MM.1S (cell line): ENCODE data around the gene MMS19.

Source experiments
- DNase-seq: peaks from one replicate; pipeline ENCODE4 v3.0.0-alpha.2; 2015
- H2AFZ ChIP-seq: fragments of 300-600 bp; sonication (generic); 2 replicates; pipeline ENCODE4 v1.6.0; 2016; ENCODE audit warnings: antibody characterized with exemption, low read length
- H3F3A ChIP-seq: fragments of 300-600 bp; sonication (generic); 2 replicates; pipeline ENCODE4 v1.6.1; 2016; ENCODE audit warnings: mild to moderate bottlenecking, antibody characterized with exemption, low read length, moderate library complexity, mixed read lengths; ENCODE audit not compliant: insufficient read depth
- H3K27ac ChIP-seq: fragments of 300-600 bp; sonication (generic); 2 replicates; pipeline ENCODE4 v1.5.1; 2016; ENCODE audit warnings: mild to moderate bottlenecking, low read length
- H3K27me3 ChIP-seq: fragments of 300-600 bp; sonication (generic); replicated peaks from 2 replicates; pipeline ENCODE4 v1.6.0; 2016; ENCODE audit warnings: low read length; ENCODE audit not compliant: insufficient read depth
- H3K36me3 ChIP-seq: fragments of 300-600 bp; sonication (generic); replicated peaks from 2 replicates; pipeline ENCODE4 v1.6.1; 2016; ENCODE audit warnings: mild to moderate bottlenecking, low read length, mixed read lengths; ENCODE audit not compliant: insufficient read depth
- H3K4me1 ChIP-seq: fragments of 300-600 bp; sonication (generic); 2 replicates; pipeline ENCODE4 v1.6.1; 2016; ENCODE audit warnings: low read length, mixed read lengths
- H3K4me2 ChIP-seq: fragments of 300-600 bp; sonication (generic); 2 replicates; pipeline ENCODE4 v1.6.0; 2016; ENCODE audit warnings: low read depth, low read length
- H3K4me3 ChIP-seq: fragments of 300-600 bp; sonication (generic); 2 replicates; pipeline ENCODE4 v1.5.1; 2016; ENCODE audit warnings: low read length, mixed read lengths
- H3K79me2 ChIP-seq: fragments of 300-600 bp; sonication (generic); 2 replicates; pipeline ENCODE4 v1.6.1; 2016; ENCODE audit warnings: mixed run types, low read length, mixed read lengths
- H3K9ac ChIP-seq: fragments of 300-600 bp; sonication (generic); 2 replicates; pipeline ENCODE4 v1.6.1; 2016; ENCODE audit warnings: low read length, mixed read lengths
- H3K9me2 ChIP-seq: fragments of 300-600 bp; sonication (generic); replicated peaks from 2 replicates; pipeline ENCODE4 v1.6.1; 2016; ENCODE audit warnings: mild to moderate bottlenecking, low read length, mixed read lengths; ENCODE audit not compliant: insufficient read depth
- H3K9me3 ChIP-seq: fragments of 300-600 bp; sonication (generic); replicated peaks from 2 replicates; pipeline ENCODE4 v1.6.1; 2016; ENCODE audit warnings: mild to moderate bottlenecking, low read length, mixed read lengths; ENCODE audit not compliant: insufficient read depth
- H4K20me1 ChIP-seq: fragments of 300-600 bp; sonication (generic); 2 replicates; pipeline ENCODE4 v1.6.1; 2016; ENCODE audit warnings: mild to moderate bottlenecking, low read length, moderate library complexity, mixed read lengths; ENCODE audit not compliant: insufficient read depth
- CTCF ChIP-seq: fragments of 300-600 bp; sonication (generic); IDR thresholded peaks from 2 replicates; pipeline ENCODE4 v1.5.1; 2016; ENCODE audit warnings: antibody characterized with exemption, low read length, mixed read lengths
- EZH2 ChIP-seq: fragments of 300-600 bp; sonication (generic); optimal IDR thresholded peaks from 2 replicates; pipeline ENCODE3; 2017; ENCODE audit warnings: low read depth, mild to moderate bottlenecking, antibody characterized with exemption, low read length, mixed read lengths
- EZH2phosphoT487 ChIP-seq: fragments of 300-600 bp; sonication (generic); IDR thresholded peaks from 2 replicates; pipeline ENCODE4 v1.6.1; 2018; ENCODE audit warnings: antibody characterized with exemption, low read length

The MMS19 gene

DNA sequence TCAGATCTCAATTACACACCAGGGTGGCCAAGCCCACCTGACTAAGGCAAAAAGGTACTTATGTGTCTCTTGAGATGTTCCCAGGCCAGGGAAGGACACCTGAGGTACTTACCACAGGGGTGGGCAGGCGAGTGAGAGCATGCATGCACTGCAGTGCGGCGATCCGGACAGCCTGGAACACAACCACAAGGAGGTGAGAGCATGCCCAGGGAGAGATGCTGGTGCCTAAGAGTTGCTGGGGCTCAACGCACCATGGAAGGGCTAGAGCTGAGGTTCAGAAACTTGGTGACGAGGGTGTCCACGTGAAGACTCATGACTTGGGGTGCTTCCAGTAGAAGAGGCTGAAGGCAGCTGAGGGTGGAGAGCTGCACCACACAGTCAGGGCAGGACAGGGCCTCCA lies 39.1 kb downstream of the MMS19 start:
- Histone ChIP-seq H3K9ac (no peak overlapping the region), H3K79me2 (peaks cover 4% of the 10 kb centered on the region; the same call in 1 of the 2 replicates), H3K27ac (no peak overlapping the region), H3K4me2 (no peak overlapping the region), H2AFZ (no peak overlapping the region), H3K4me1 (0 out of 2 replicates have a peak, but pooled peaks cover 4% of the 10 kb centered on the region), H3K9me3 (no peaks in the 10 kb centered on the region), H3K36me3 (peaks cover 28% of the 10 kb centered on the region), H3K9me2 (no peaks in the 10 kb centered on the region), H3F3A (peaks cover 9% of the 10 kb centered on the region), H3K27me3 (no peaks in the 10 kb centered on the region), H4K20me1 (no peaks in the 10 kb centered on the region; the same call in 1 of the 2 replicates), H3K4me3 (no peak overlapping the region)
- DNase-seq = no peak
- no peak for TF ChIP-seq EZH2phosphoT487
- no peak for TF ChIP-seq CTCF
- no peak for TF ChIP-seq EZH2

- H3K9me2 ChIP-seq = no peaks in the 10 kb centered on the region
- H3K9ac ChIP-seq = no peak overlapping the region
- DNase-seq = no peak
- H3K27me3 ChIP-seq = no peaks in the 10 kb centered on the region
- no peak overlapping the region for H2AFZ ChIP-seq
- H3K4me3 ChIP-seq = no peak overlapping the region
- no peak overlapping the region for H3K27ac ChIP-seq
- H3K36me3 ChIP-seq = peaks cover 22% of the 10 kb centered on the region
- no peaks in the 10 kb centered on the region for H4K20me1 ChIP-seq
- no peaks in the 10 kb centered on the region for H3K9me3 ChIP-seq
- no peaks in the 10 kb centered on the region for H3F3A ChIP-seq
- no peaks in the 10 kb centered on the region for H3K4me1 ChIP-seq
- peaks cover 14% of the 10 kb centered on the region for H3K79me2 ChIP-seq
- TF ChIP-seq CTCF (no peak), EZH2phosphoT487 (no peak), EZH2 (no peak)
- H3K4me2 ChIP-seq = no peak overlapping the region
Measured at GRCh38 chr10:97456686-97457065, 41.5 kb downstream of the MMS19 start.

DNA sequence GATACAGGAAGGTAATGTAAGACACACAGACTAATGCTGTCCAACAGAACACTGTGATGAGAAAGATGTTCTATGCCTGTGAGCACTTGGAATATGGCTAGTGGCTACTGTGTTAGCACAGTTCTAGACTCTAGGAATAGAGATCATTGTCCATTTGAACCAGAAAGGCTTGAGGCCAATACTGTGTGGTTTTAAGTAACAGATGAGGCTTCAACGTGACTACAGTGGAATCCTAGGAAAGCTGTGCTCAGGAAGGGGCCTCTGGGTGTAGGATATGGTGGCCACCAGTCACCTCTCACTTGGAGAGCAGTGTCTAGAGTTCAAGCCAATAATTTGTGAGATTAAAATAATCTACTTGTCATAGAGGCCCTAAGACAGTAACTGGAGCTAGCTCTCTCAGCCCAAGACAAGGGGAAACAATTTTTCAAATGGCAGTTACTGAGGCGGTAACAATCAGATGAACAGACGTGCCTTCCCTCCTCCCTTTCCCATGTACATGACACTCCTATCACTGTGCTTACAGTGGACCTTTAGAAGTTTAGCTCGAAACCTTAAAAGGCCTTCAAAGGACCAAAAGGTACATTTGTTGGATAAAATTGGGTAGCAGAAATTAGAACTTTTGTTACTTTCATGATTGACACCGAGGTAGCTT lies 42.1 kb downstream of the MMS19 start:
- Histone ChIP-seq H3K36me3 (peaks cover 21% of the 10 kb centered on the region), H4K20me1 (no peaks in the 10 kb centered on the region), H3K9ac (no peak overlapping the region), H2AFZ (no peak overlapping the region), H3K4me1 (no peaks in the 10 kb centered on the region), H3K4me3 (no peak overlapping the region), H3F3A (no peaks in the 10 kb centered on the region), H3K27me3 (no peaks in the 10 kb centered on the region), H3K79me2 (peaks cover 19% of the 10 kb centered on the region), H3K4me2 (no peak overlapping the region), H3K9me2 (no peaks in the 10 kb centered on the region), H3K9me3 (no peaks in the 10 kb centered on the region), H3K27ac (no peak overlapping the region)
- DNase-seq = no peak
- TF ChIP-seq EZH2phosphoT487 = no peak
- TF ChIP-seq EZH2 = no peak
- no peak for TF ChIP-seq CTCF
